Endothelial cell of umbilical vein (primary cell): Measurements from ENCODE around the gene PTPRK. TPM values are rescaled to one million over a fixed set of nuclear protein-coding genes. Genes with fewer than 3 reads are reported as not detected.

Experiments used
- BruUV-seq: library from RNA; stranded (reverse); fragments of 400-500 nt; replicated peaks from 2 replicates; lab custom pipeline; 2021; lab: Mats Ljungman, UMichigan
- CTCF ChIA-PET: fragments of 300-600, 350-600 bp; sonication (Branson Sonifier 250); formaldehyde crosslinking; loops from one replicate; lab custom pipeline; 2021; ENCODE audit warnings: antibody characterized with exemption, inconsistent platforms; lab: Charles Lee
- POLR2A ChIA-PET: fragments of 300-600, 350-600 bp; sonication (Branson Sonifier 250); formaldehyde crosslinking; loops from one replicate; lab custom pipeline; 2021; ENCODE audit warnings: antibody characterized with exemption, inconsistent platforms; lab: Charles Lee
- DNase-seq: peaks from one replicate; pipeline ENCODE4 v3.0.0-alpha.2; 2011; ENCODE audit warnings: low read depth, low spot score
- FAIRE-seq: peaks from 2 replicates; lab custom pipeline; 2011; peaks lifted over from hg19 to GRCh38; lab: Jason Lieb, UNC
- H2AFZ ChIP-seq: 2 replicates; pipeline ENCODE4 v1.6.0; 2012; ENCODE audit warnings: low read depth, low read length, control low read depth, inconsistent platforms
- H3K27ac ChIP-seq: 2 replicates; pipeline ENCODE4 v1.5.1; 2011; ENCODE audit warnings: low read depth, mild to moderate bottlenecking, control low read depth, low read length, moderate library complexity; ENCODE audit not compliant: insufficient read depth
- H3K27me3 ChIP-seq, 2 experiments: 2 replicates each; pipeline versions ENCODE4 v1.6.0 to v1.6.1; 2011; ENCODE audit warnings: low read length in 2 of 2, mixed read lengths in 1 of 2; ENCODE audit not compliant: control insufficient read depth in 2 of 2, insufficient read depth in 2 of 2
- H3K36me3 ChIP-seq, 2 experiments: 2 replicates in 1 of 2; 3 replicates in 1 of 2; pipeline ENCODE4 v1.5.1; 2011; ENCODE audit warnings: low read length in 2 of 2, mild to moderate bottlenecking in 1 of 2, moderate library complexity in 1 of 2; ENCODE audit not compliant: control insufficient read depth in 2 of 2, insufficient read depth in 2 of 2; ENCODE audit errors: extremely low read depth in 1 of 2
- H3K4me1 ChIP-seq: 3 replicates; pipeline ENCODE4 v1.5.1; 2011; ENCODE audit warnings: mild to moderate bottlenecking, low read length; ENCODE audit not compliant: control insufficient read depth, insufficient read depth; ENCODE audit errors: extremely low read depth
- H3K4me2 ChIP-seq: 2 replicates; pipeline ENCODE4 v1.6.1; 2011; ENCODE audit warnings: low read length, control low read depth, mixed read lengths; ENCODE audit not compliant: insufficient read depth
- H3K4me3 ChIP-seq, 3 experiments: fragments of 200-600 bp in 1 of 3; sonication (generic), shearing (Covaris generic) in 1 of 3; replicated peaks in 1 of 3; 2 replicates each; pipeline ENCODE4 v1.5.1; 2011 to 2016; ENCODE audit warnings: control low read depth in 3 of 3, low read length in 3 of 3, mild to moderate bottlenecking in 2 of 3, inconsistent platforms in 1 of 3, low read depth in 1 of 3, moderate library complexity in 1 of 3; ENCODE audit not compliant: insufficient read depth in 1 of 3
- H3K79me2 ChIP-seq: 2 replicates; pipeline ENCODE4 v1.6.0; 2012; ENCODE audit warnings: low read length, inconsistent platforms; ENCODE audit not compliant: control insufficient read depth, insufficient read depth
- H3K9ac ChIP-seq: replicated peaks from 2 replicates; pipeline ENCODE3; 2011; ENCODE audit warnings: low read length, control low read depth; ENCODE audit not compliant: insufficient read depth; ENCODE audit errors: extremely low read depth
- H3K9me1 ChIP-seq: replicated peaks from 3 replicates; pipeline ENCODE4 v1.6.0; 2011; ENCODE audit warnings: mild to moderate bottlenecking, low read length; ENCODE audit not compliant: control insufficient read depth, insufficient read depth; ENCODE audit errors: extremely low read depth
- H3K9me3 ChIP-seq: replicated peaks from 2 replicates; pipeline ENCODE4 v1.5.1; 2012; ENCODE audit warnings: low read length, inconsistent platforms; ENCODE audit not compliant: control insufficient read depth, insufficient read depth
- H4K20me1 ChIP-seq: replicated peaks from 2 replicates; pipeline ENCODE3; 2011; ENCODE audit warnings: mild to moderate bottlenecking, low read length; ENCODE audit not compliant: control insufficient read depth, insufficient read depth; ENCODE audit errors: extremely low read depth
- CTCF ChIP-seq, 2 donors: IDR thresholded peaks; 1 replicate in 1 of 2; 2 replicates in 1 of 2; pipeline ENCODE4 v1.5.1; 2011; ENCODE audit warnings: low read length in 2 of 2, mild to moderate bottlenecking in 2 of 2, moderate library complexity in 2 of 2, control low read depth in 1 of 2, inconsistent platforms in 1 of 2, low read depth in 1 of 2; ENCODE audit not compliant: insufficient read depth in 1 of 2; ENCODE audit errors: extremely low read depth in 1 of 2
- EZH2 ChIP-seq: IDR thresholded peaks from 2 replicates; pipeline ENCODE4 v1.6.1; 2012; ENCODE audit warnings: borderline replicate concordance, low read depth, mild to moderate bottlenecking, moderate library complexity, low read length, inconsistent platforms; ENCODE audit not compliant: severe bottlenecking
- FOS ChIP-seq: IDR thresholded peaks from 2 replicates; pipeline ENCODE4 v1.6.1; 2011; ENCODE audit warnings: mild to moderate bottlenecking, low read length, moderate library complexity, borderline replicate concordance; ENCODE audit not compliant: insufficient read depth
- GATA2 ChIP-seq: IDR thresholded peaks from 2 replicates; pipeline ENCODE4 v1.7.0; 2011; ENCODE audit warnings: low read depth, mild to moderate bottlenecking, moderate library complexity, mixed read lengths, low read length; ENCODE audit not compliant: insufficient read length, insufficient read depth
- JUN ChIP-seq: IDR thresholded peaks from 2 replicates; pipeline ENCODE4 v1.6.1; 2011; ENCODE audit warnings: borderline replicate concordance, low read depth; ENCODE audit not compliant: insufficient read length, insufficient read depth
- MYC ChIP-seq: IDR thresholded peaks from one replicate; pipeline ENCODE4 v1.6.1; 2011; ENCODE audit warnings: mild to moderate bottlenecking, low read depth, low read length
- POLR2A ChIP-seq: IDR thresholded peaks from 2 replicates; pipeline ENCODE4 v1.6.1; 2012; ENCODE audit warnings: low read depth, mild to moderate bottlenecking, control low read depth, low read length
- dilution Hi-C: fragments of 300-500 bp; cut with MboI; formaldehyde crosslinking; loops from one replicate; pipeline ENCODE4 v1.15.0; 2019; ENCODE audit warnings: low sequenced_read_pairs; ENCODE audit not compliant: extremely low pct_ligation_motif_present
- intact Hi-C: fragments of 100-400 bp; cut with micrococcal nuclease; formaldehyde crosslinking; loops from one replicate; pipeline ENCODE4 v1.10.0; 2022
- polyA plus RNA-seq, 4 experiments: library from polyadenylated mRNA; depleted of rRNA in 3 of 4; stranded (reverse) in 3 of 4; unstranded in 1 of 4; fragments of >200 nt; gene quantifications; 2 replicates each; pipeline versions ENCODE4 v1.2.1 to v1.2.3, GENCODE V29; 2011 to 2012; ENCODE audit warnings: missing spikeins in 1 of 4
- total RNA-seq: library from RNA; stranded (reverse); gene quantifications from 2 replicates; pipeline ENCODE4 v1.2.3, GENCODE V29; 2021

Gene PTPRK
- total and polyA plus RNA-seq, 2 donors (not counting 3 experiments of a cell fraction or from before 2014, with no cell fraction given), result 15.2 to 74.0 TPM

DNA sequence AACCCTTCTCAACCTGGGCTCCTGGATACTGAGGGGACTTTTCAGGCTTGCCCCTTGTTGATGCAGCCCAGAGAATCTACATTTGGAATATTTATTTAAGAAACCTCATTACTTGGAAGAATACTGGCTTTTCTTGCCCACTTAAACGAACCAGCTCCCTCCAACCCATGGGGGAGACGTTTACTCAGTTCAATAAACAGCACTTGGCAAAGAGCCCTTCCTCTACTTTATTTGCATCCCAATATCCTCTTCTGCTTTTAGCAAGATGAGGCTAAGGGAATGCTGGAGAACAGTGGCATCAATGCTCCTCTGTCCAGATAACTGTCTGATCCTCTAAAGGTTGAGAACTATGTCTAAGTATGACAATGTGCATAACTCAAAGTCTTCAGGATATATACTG lies 22.2 kb downstream of the PTPRK start:
- Histone ChIP-seq H4K20me1 (no peaks in the 10 kb centered on the region), H3K79me2 (peaks cover 67% of the 10 kb centered on the region), H3K9me3 (no peaks in the 10 kb centered on the region), H3K4me2 (no peak overlapping the region), H3K9me1 (no peaks in the 10 kb centered on the region), H3K9ac (no peak overlapping the region), H3K4me3 (no peak overlapping the region), H2AFZ (no peak overlapping the region), H3K27ac (no peak overlapping the region), H3K4me1 (peaks cover 13% of the 10 kb centered on the region), H3K27me3 (no peaks in the 10 kb centered on the region), H3K36me3 (peaks cover 0 to 2% of the 10 kb centered on the region in 2 experiments)
- no peak for DNase-seq
- no peak for TF ChIP-seq FOS
- no peak for TF ChIP-seq MYC
- TF ChIP-seq POLR2A, result no peak
- TF ChIP-seq EZH2, result no peak
- TF ChIP-seq CTCF (IDR thresholded peaks at IDR 0.05; ENCODE audit: extremely low read depth in 1 of 2, insufficient read depth in 1 of 2, low read depth in 1 of 2, low read length in 2 of 2), result no peak
- TF ChIP-seq GATA2, result no peak
- no peak for TF ChIP-seq JUN
- no peak for FAIRE-seq
- intact Hi-C loops, result no loop called here
- dilution Hi-C loops, result no loop called here
- CTCF ChIA-PET, result interaction anchor here (1.0 to 2.2 kb wide), 6 partner anchors 10 to 761 kb away, joined by 3 to 6 read pairs (median 4); no protein-coding TSS in a partner anchor
- POLR2A ChIA-PET, result no interaction called here
- no TSS peak for BruUV-seq
